K562 (cell line): ENCODE data around the gene XRRA1. TPM values are rescaled to one million over a fixed set of nuclear protein-coding genes. Genes with fewer than 3 reads are reported as not detected.
A peak's percentile ranks its signal among the peaks of the same experiment; 100 is the strongest.

Experiments used
- ATAC-seq: fragments of 200-7000 bp; cut with Tn5 transposase; 3 replicates; pipeline ENCODE4 v1.9.1; 2020; ENCODE audit warnings: moderate library complexity
- BruUV-seq: library from RNA; stranded (reverse); fragments of 400-500 nt; replicated peaks from 2 replicates; lab custom pipeline; 2021; lab: Mats Ljungman, UMichigan
- CTCF ChIA-PET: fragments of 300-600 bp; formaldehyde crosslinking; extraction: SDS; loops from one replicate; lab custom pipeline; 2021; ENCODE audit warnings: low intra/inter-chr PET ratio; lab: Yijun Ruan, JAX
- POLR2A ChIA-PET: fragments of 300-600, 350-650 bp; sonication (Branson Sonifier 250); formaldehyde crosslinking; extraction: SDS; loops from one replicate; lab custom pipeline; 2021; ENCODE audit warnings: antibody characterized with exemption, inconsistent platforms; lab: Yijun Ruan, JAX
- DNase-seq, 4 experiments: peaks; one replicate each; pipeline versions ENCODE4 v3.0.0 to v3.0.0-alpha.2; 2011 to 2018; ENCODE audit warnings: low spot score in 3 of 4, mixed read lengths in 3 of 4; ENCODE audit errors: extremely low read depth in 1 of 4
- FAIRE-seq: peaks from 2 replicates; lab custom pipeline; 2011; peaks lifted over from hg19 to GRCh38; lab: Jason Lieb, UNC
- H2AFZ ChIP-seq: 2 replicates; pipeline ENCODE4 v1.6.0; 2011; ENCODE audit warnings: low read depth, low read length, control low read depth, inconsistent platforms
- H3K27ac ChIP-seq: fragments of 200-600 bp; 3 replicates; pipeline ENCODE4 v1.8.0; 2011; ENCODE audit warnings: low read depth, mild to moderate bottlenecking, control low read depth, inconsistent platforms, low read length, moderate library complexity, mixed read lengths; ENCODE audit errors: extremely low read depth
- H3K27me3 ChIP-seq, 2 experiments: fragments of 300-600 bp in 1 of 2; 2 replicates in 1 of 2; 3 replicates in 1 of 2; pipeline versions ENCODE4 v1.6.0 to v1.8.0; 2011; ENCODE audit warnings: inconsistent platforms in 2 of 2, low read length in 2 of 2, mild to moderate bottlenecking in 1 of 2, mixed read lengths in 1 of 2, moderate library complexity in 1 of 2; ENCODE audit not compliant: control insufficient read depth in 2 of 2, insufficient read depth in 2 of 2
- H3K36me3 ChIP-seq: fragments of 300-600 bp; 3 replicates; pipeline ENCODE4 v1.8.0; 2011; ENCODE audit warnings: mild to moderate bottlenecking, low read length, inconsistent platforms; ENCODE audit not compliant: control insufficient read depth, insufficient read depth
- H3K4me1 ChIP-seq, 2 experiments: fragments of 200-600 bp in 1 of 2; replicated peaks in 1 of 2; 2 replicates in 1 of 2; 3 replicates in 1 of 2; pipeline versions ENCODE4 v1.5.1 to v1.8.0; 2011; ENCODE audit warnings: inconsistent platforms in 2 of 2, low read length in 2 of 2, mild to moderate bottlenecking in 1 of 2, mixed read lengths in 1 of 2, moderate library complexity in 1 of 2; ENCODE audit not compliant: control insufficient read depth in 2 of 2, insufficient read depth in 2 of 2
- H3K4me2 ChIP-seq: 2 replicates; pipeline ENCODE4 v1.6.1; 2011; ENCODE audit warnings: low read length, control low read depth, inconsistent platforms, mixed read lengths; ENCODE audit not compliant: insufficient read depth
- H3K4me3 ChIP-seq: fragments of 200-600 bp; sonication (generic), shearing (Covaris generic); 2 replicates; pipeline ENCODE4 v1.5.1; 2016; ENCODE audit warnings: control low read depth, inconsistent platforms
- H3K79me2 ChIP-seq: fragments of 200-600 bp; 3 replicates; pipeline ENCODE4 v1.8.0; 2011; ENCODE audit warnings: low read length, inconsistent platforms; ENCODE audit not compliant: control insufficient read depth, insufficient read depth
- H3K9ac ChIP-seq, 2 experiments: 2 replicates each; pipeline versions ENCODE4 v1.6.0 to v1.6.1; 2011; ENCODE audit warnings: low read depth in 2 of 2, low read length in 2 of 2, control low read depth in 1 of 2, inconsistent platforms in 1 of 2, mild to moderate bottlenecking in 1 of 2, mixed read lengths in 1 of 2; ENCODE audit not compliant: insufficient read depth in 1 of 2
- H3K9me1 ChIP-seq: one replicate; pipeline ENCODE4 v1.6.0; 2011; ENCODE audit warnings: inconsistent platforms, mild to moderate bottlenecking, low read length, moderate library complexity; ENCODE audit not compliant: control insufficient read depth, insufficient read depth
- H3K9me3 ChIP-seq: replicated peaks from 2 replicates; pipeline ENCODE4 v1.5.1; 2011; ENCODE audit warnings: low read depth, low read length, inconsistent platforms; ENCODE audit not compliant: control insufficient read depth, insufficient read depth
- H4K20me1 ChIP-seq: replicated peaks from 2 replicates; pipeline ENCODE4 v1.6.1; 2011; ENCODE audit warnings: low read length, inconsistent platforms, mixed read lengths; ENCODE audit not compliant: control insufficient read depth, insufficient read depth
- CBFA2T3 ChIP-seq: fragments of 450-650 bp; IDR thresholded peaks from 2 replicates; pipeline ENCODE4 v1.6.1; 2017
- CREBBP ChIP-seq: IDR thresholded peaks from one replicate; pipeline ENCODE4 v1.6.1; 2012; ENCODE audit warnings: low read depth, mild to moderate bottlenecking, control low read depth, inconsistent platforms, low read length
- ILK ChIP-seq: fragments of 450-650 bp; IDR thresholded peaks from 2 replicates; pipeline ENCODE4 v1.6.1; 2016; ENCODE audit warnings: missing genetic modification characterization, low read depth, mild to moderate bottlenecking, missing compliant biosample characterization, moderate library complexity, borderline replicate concordance
- MAFG ChIP-seq: fragments of 450-650 bp; conservative IDR thresholded peaks from 2 replicates; pipeline ENCODE4 v1.6.1; 2016; ENCODE audit warnings: missing genetic modification characterization, missing compliant biosample characterization
- MEF2A ChIP-seq: IDR thresholded peaks from 2 replicates; pipeline ENCODE4 v1.6.1; 2011; ENCODE audit warnings: low read depth, mild to moderate bottlenecking, low read length, moderate library complexity; ENCODE audit not compliant: control insufficient read depth
- MEF2D ChIP-seq: conservative IDR thresholded peaks from 2 replicates; pipeline ENCODE4 v1.6.1; 2016; ENCODE audit warnings: low read depth, missing genetic modification characterization, missing compliant biosample characterization
- MEIS2 ChIP-seq: fragments of 450-650 bp; IDR thresholded peaks from 2 replicates; pipeline ENCODE4 v1.6.1; 2014; ENCODE audit warnings: mild to moderate bottlenecking; ENCODE audit not compliant: partially characterized antibody
- NFE2 ChIP-seq: IDR thresholded peaks from 2 replicates; pipeline ENCODE4 v1.6.1; 2014; ENCODE audit warnings: antibody characterized with exemption, low read depth
- SREBF1 ChIP-seq: fragments of 150-350 bp; IDR thresholded peaks from 2 replicates; pipeline ENCODE4 v1.6.1; 2014; ENCODE audit warnings: antibody characterized with exemption, low read depth, low read length, borderline replicate concordance
- TCF3 ChIP-seq: sonication (generic); formaldehyde crosslinking; IDR thresholded peaks from 2 replicates; pipeline ENCODE4 v1.4.0; 2020; ENCODE audit warnings: mild to moderate bottlenecking, missing genetic modification reagents
- TEAD4 ChIP-seq, 2 experiments: sonication (generic) in 1 of 2; formaldehyde crosslinking in 1 of 2; IDR thresholded peaks; 2 replicates each; pipeline versions ENCODE4 v1.6.1 to v1.8.0; 2012 to 2022; ENCODE audit warnings: borderline replicate concordance in 1 of 2, inconsistent platforms in 1 of 2, low read length in 1 of 2, mild to moderate bottlenecking in 1 of 2, missing genetic modification reagents in 1 of 2
- WGBS: fragments of 100-300 bp; shearing (Covaris generic); methylation state at CpG from one replicate; pipeline ENCODE4 v1.1.6; 2016; ENCODE audit warnings: low coverage, mixed read lengths; ENCODE audit not compliant: insufficient coverage; ENCODE audit errors: missing lambda C conversion rate; 5-methylcytosine and 5-hydroxymethylcytosine counted together
- in situ Hi-C: fragments of 300-500 bp; cut with MboI; formaldehyde crosslinking; loops from 4 replicates; pipeline ENCODE4 v1.15.0; 2018; ENCODE audit warnings: inconsistent platforms, mixed read lengths
- intact Hi-C: fragments of 100-400 bp; cut with micrococcal nuclease; formaldehyde crosslinking; loops from 2 replicates; pipeline ENCODE4 v1.14.2; 2022
- polyA plus RNA-seq, 8 experiments: library from polyadenylated mRNA; depleted of rRNA in 4 of 8; stranded (reverse) in 5 of 8; unstranded in 3 of 8; fragments of >200 nt; fragmentation: Nextera tagmentation in 2 of 8; fragmentation: Illumina TruSeq in 1 of 8; extraction: Ambion mirVana in 2 of 8; extraction: Trizol in 1 of 8; gene quantifications; 2 replicates each; pipeline versions ENCODE4 v1.2.1 to v1.2.3, GENCODE V29; 2011 to 2014; ENCODE audit warnings: inconsistent platforms in 1 of 8, missing spikeins in 1 of 8
- total RNA-seq, 7 experiments: library from RNA; depleted of rRNA in 6 of 7; stranded (reverse); fragments of >200 nt in 6 of 7; fragmentation: Illumina TruSeq in 2 of 7; extraction: Trizol in 2 of 7; gene quantifications; 2 replicates each; pipeline versions ENCODE4 v1.2.1 to v1.2.3, GENCODE V29; 2011 to 2021; ENCODE audit warnings: low replicate concordance in 1 of 7
- TF ChIP-seq, protein P1 (sequence below): fragments of 450-650 bp; IDR thresholded peaks from 2 replicates; pipeline ENCODE4 v1.6.1; 2017; ENCODE audit warnings: antibody characterized with exemption, mild to moderate bottlenecking
- TF ChIP-seq, protein P2 (sequence below): sonication (generic); formaldehyde crosslinking; IDR thresholded peaks from 2 replicates; pipeline ENCODE4 v1.8.1; 2022; ENCODE audit warnings: missing genetic modification reagents
- TF ChIP-seq, protein P3 (sequence below), 2 experiments: fragments of 450-650 bp in 1 of 2; sonication (generic) in 1 of 2; formaldehyde crosslinking in 1 of 2; IDR thresholded peaks in 1 of 2; conservative IDR thresholded peaks in 1 of 2; 2 replicates each; pipeline versions ENCODE4 v1.6.1 to v1.8.1; 2016 to 2023; ENCODE audit warnings: mild to moderate bottlenecking in 2 of 2, moderate library complexity in 2 of 2, inconsistent platforms in 1 of 2, missing genetic modification reagents in 1 of 2

The XRRA1 gene
- total and polyA plus RNA-seq, 9 of the 15 experiments (the other 6 are each of a cell fraction or from before 2014, with no cell fraction given), result 5.0 to 22.5 (median 16.0) TPM

DNA sequence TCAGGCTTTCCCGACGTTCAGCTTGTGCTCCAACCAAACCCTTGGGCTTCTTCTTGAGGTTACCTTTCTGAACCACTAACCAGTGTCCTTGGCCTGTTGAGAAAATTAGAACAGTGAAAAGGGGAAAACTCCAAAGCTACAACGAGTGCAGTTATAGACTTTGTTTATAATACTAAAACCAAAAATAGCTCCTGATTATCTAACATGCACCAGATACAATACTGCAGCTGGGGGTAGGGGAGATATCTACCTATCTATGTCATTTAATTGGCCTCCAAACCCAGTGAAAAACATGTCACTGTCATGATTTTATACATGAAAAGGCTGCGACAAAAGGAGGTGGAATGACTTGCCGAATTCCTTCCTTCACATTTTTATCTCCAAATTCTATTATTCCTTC is 11.9 kb downstream of the XRRA1 start:
- Histone ChIP-seq H3K4me2 (no peak overlapping the region), H3K27ac (no peak overlapping the region), H3K9ac (no peak overlapping the region), H3K4me3 (no peak overlapping the region), H3K9me1 (no peaks in the 10 kb centered on the region), H3K36me3 (peaks cover 76% of the 10 kb centered on the region), H4K20me1 (0 out of 2 replicates have a peak, but pooled peaks cover 3% of the 10 kb centered on the region), H3K79me2 (no peaks in the 10 kb centered on the region), H3K27me3 (no peaks in the 10 kb centered on the region), H3K9me3 (no peaks in the 10 kb centered on the region), H2AFZ (no peak overlapping the region), H3K4me1 (peaks cover 0 to 13% of the 10 kb centered on the region in 2 experiments; a peak in 2 of 5 replicates)
- ChIA-PET CTCF (no interaction called here), POLR2A (interaction anchor here (0.7 to 2.5 kb wide), 3 partner anchors 9 to 213 kb away, joined by 3 to 11 read pairs (median 5); partner anchors contain the start of genes SPCS2 and XRRA1)
- DNase-seq, result no peak
- intact Hi-C loops, result no loop called here
- 47% methylated on average over 5 of the region's 5 CpGs for WGBS
- no peak for ATAC-seq
- in situ Hi-C loops, result no loop called here
- no TSS peak for BruUV-seq
- FAIRE-seq, result peak; percentile 23
- TF ChIP-seq, protein P1, sequence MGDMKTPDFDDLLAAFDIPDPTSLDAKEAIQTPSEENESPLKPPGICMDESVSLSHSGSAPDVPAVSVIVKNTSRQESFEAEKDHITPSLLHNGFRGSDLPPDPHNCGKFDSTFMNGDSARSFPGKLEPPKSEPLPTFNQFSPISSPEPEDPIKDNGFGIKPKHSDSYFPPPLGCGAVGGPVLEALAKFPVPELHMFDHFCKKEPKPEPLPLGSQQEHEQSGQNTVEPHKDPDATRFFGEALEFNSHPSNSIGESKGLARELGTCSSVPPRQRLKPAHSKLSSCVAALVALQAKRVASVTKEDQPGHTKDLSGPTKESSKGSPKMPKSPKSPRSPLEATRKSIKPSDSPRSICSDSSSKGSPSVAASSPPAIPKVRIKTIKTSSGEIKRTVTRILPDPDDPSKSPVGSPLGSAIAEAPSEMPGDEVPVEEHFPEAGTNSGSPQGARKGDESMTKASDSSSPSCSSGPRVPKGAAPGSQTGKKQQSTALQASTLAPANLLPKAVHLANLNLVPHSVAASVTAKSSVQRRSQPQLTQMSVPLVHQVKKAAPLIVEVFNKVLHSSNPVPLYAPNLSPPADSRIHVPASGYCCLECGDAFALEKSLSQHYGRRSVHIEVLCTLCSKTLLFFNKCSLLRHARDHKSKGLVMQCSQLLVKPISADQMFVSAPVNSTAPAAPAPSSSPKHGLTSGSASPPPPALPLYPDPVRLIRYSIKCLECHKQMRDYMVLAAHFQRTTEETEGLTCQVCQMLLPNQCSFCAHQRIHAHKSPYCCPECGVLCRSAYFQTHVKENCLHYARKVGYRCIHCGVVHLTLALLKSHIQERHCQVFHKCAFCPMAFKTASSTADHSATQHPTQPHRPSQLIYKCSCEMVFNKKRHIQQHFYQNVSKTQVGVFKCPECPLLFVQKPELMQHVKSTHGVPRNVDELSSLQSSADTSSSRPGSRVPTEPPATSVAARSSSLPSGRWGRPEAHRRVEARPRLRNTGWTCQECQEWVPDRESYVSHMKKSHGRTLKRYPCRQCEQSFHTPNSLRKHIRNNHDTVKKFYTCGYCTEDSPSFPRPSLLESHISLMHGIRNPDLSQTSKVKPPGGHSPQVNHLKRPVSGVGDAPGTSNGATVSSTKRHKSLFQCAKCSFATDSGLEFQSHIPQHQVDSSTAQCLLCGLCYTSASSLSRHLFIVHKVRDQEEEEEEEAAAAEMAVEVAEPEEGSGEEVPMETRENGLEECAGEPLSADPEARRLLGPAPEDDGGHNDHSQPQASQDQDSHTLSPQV, result no peak
- TF ChIP-seq ILK (tag) (no peak), MEIS2 (no peak), TCF3 (CRISPR knock-in tag) (0 out of 2 replicates have a peak, but pooled peaks have one; percentile 6), MEF2D (0 out of 2 replicates have a peak, but pooled peaks have one; percentile 60), MEF2A (peak; percentile 62; the same call in 1 of the 2 replicates), MAFG (tag) (no peak), TEAD4 (IDR thresholded peaks at IDR 0.05; ENCODE audit: low read length) (no peak), TEAD4 (CRISPR knock-in tag; IDR thresholded peaks at IDR 0.05; ENCODE audit: borderline replicate concordance) (no peak), NFE2 (peak; percentile 29; the same call in 1 of the 2 replicates), CREBBP (no peak), SREBF1 (no peak), CBFA2T3 (peak; percentile 41; the same call in 1 of the 2 replicates)
- TF ChIP-seq, protein P2, sequence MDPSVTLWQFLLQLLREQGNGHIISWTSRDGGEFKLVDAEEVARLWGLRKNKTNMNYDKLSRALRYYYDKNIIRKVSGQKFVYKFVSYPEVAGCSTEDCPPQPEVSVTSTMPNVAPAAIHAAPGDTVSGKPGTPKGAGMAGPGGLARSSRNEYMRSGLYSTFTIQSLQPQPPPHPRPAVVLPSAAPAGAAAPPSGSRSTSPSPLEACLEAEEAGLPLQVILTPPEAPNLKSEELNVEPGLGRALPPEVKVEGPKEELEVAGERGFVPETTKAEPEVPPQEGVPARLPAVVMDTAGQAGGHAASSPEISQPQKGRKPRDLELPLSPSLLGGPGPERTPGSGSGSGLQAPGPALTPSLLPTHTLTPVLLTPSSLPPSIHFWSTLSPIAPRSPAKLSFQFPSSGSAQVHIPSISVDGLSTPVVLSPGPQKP (CRISPR knock-in tag), result no peak
- TF ChIP-seq, protein P3, sequence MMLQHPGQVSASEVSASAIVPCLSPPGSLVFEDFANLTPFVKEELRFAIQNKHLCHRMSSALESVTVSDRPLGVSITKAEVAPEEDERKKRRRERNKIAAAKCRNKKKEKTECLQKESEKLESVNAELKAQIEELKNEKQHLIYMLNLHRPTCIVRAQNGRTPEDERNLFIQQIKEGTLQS (IDR thresholded peaks at IDR 0.05), result no peak
- TF ChIP-seq, protein P3 (CRISPR knock-in tag; conservative IDR thresholded peaks at IDR 0.05), result no peak
